Psoas muscle (tissue), 8 donors: ENCODE data around the gene A3GALT2. TPM values are rescaled to one million over a fixed set of nuclear protein-coding genes. Genes with fewer than 3 reads are reported as not detected.

Experiments
- ATAC-seq, 4 donors: fragments of 200-7000 bp; cut with Tn5 transposase; one replicate each; pipeline ENCODE4 v1.9.1; 2020; ENCODE audit warnings: moderate library complexity in 3 of 4, mild to moderate bottlenecking in 2 of 4
- DNase-seq, 2 donors: peaks; one replicate each; pipeline ENCODE4 v3.0.0-alpha.2; 2020
- H3K27ac ChIP-seq: fragments of 200-600 bp; one replicate; pipeline ENCODE4 v1.8.0; 2022
- H3K27me3 ChIP-seq, 3 donors: fragments of 200-600 bp in 1 of 3; one replicate each; pipeline versions ENCODE4 v1.6.1 to v1.8.0; 2013 to 2022; ENCODE audit warnings: low read length in 2 of 3, mild to moderate bottlenecking in 2 of 3, moderate library complexity in 1 of 3; ENCODE audit not compliant: insufficient read depth in 3 of 3
- H3K36me3 ChIP-seq, 2 donors: fragments of 200-600 bp in 1 of 2; one replicate each; pipeline versions ENCODE4 v1.6.1 to v1.8.0; 2013 to 2022; ENCODE audit warnings: low read depth in 1 of 2, mild to moderate bottlenecking in 1 of 2, moderate library complexity in 1 of 2; ENCODE audit not compliant: insufficient read depth in 1 of 2
- H3K4me1 ChIP-seq: fragments of 200-600 bp; one replicate; pipeline ENCODE4 v1.8.0; 2022
- H3K4me3 ChIP-seq: fragments of 200-600 bp; one replicate; pipeline ENCODE4 v1.8.0; 2022; ENCODE audit warnings: mild to moderate bottlenecking
- H3K9me3 ChIP-seq: fragments of 200-600 bp; one replicate; pipeline ENCODE4 v1.8.0; 2022
- WGBS, 3 donors: extraction: QIAGEN DNeasy Blood & Tissue Kit; methylation state at CpG; one replicate each; pipeline versions ENCODE4 v1.1.6 to v1.1.7; 2013; 5-methylcytosine and 5-hydroxymethylcytosine counted together
- intact Hi-C, 2 donors: fragments of 100-400 bp; cut with DNase I; formaldehyde crosslinking; loops; one replicate each; pipeline versions ENCODE4 v1.11.0 to v1.14.2; 2022
- polyA plus RNA-seq, 3 donors: library from polyadenylated mRNA; stranded (reverse); fragments of 200-250 nt; gene quantifications; one replicate each; pipeline ENCODE4 v1.2.3, GENCODE V29; 2013
- total RNA-seq, 4 donors: library from RNA; stranded (reverse); fragmentation: NEBNext Ultra II Directional in 2 of 4; extraction: Animal tissue kit (Norgen Biotek cat#: 25700) in 2 of 4; gene quantifications; one replicate each; pipeline versions ENCODE4 v1.2.1 to v1.2.4, GENCODE V29; 2021 to 2023
- TF ChIP-seq, protein P1 (sequence below): fragments of 200-600 bp; IDR thresholded peaks from one replicate; pipeline ENCODE4 v1.8.0; 2022; ENCODE audit warnings: antibody characterized with exemption
- donor health status: healthy with polysubstance abuse.
- donor health status: DM: no; HTN: no; CAD: no; lungs with moderate emphysema.
- donor health status: Bipolar disorder and iron deficiency.
- donor health status: healthy.
- donor health status: DM: yes; HTN: yes; CAD: no.
- donor health status: DM: no; HTN: no; CAD: no.
- donor health status: DM: no; HTN: no; CAD: no.
- donor health status: DM: yes; HTN: yes; CAD: no.

Gene A3GALT2
- total and polyA plus RNA-seq, 7 donors, result not detected

DNA sequence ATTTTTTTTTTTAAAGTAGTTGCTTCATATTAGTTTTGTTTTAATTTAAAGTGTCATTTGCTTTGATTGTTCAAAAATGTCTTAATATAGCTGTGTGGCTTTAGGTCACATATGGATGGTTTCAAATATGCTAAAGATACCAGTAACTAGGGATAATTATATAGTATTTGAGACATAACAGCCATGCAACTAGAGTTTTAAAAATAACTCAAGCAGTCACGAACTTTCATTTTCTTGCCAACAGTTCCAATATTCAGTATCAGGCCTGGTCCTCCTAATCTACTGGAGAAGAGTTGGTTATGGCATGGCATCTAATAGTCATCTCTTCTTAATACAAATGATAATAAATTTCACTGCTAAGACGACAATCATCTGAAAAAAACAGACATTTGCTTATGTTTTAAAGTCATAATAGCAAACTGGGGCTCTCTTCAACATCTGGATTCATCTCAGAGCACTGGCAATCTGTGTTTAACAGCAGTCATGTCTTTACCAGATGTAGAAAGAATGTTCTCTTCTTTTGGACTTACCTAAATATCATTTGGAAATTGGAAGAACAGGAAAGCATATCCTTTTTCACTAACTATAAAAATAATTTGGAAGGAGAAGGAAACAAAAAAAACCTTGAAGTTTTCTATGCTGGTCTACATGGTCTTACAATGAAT lies 24.1 kb upstream of the A3GALT2 start:
- TF ChIP-seq, protein P1, sequence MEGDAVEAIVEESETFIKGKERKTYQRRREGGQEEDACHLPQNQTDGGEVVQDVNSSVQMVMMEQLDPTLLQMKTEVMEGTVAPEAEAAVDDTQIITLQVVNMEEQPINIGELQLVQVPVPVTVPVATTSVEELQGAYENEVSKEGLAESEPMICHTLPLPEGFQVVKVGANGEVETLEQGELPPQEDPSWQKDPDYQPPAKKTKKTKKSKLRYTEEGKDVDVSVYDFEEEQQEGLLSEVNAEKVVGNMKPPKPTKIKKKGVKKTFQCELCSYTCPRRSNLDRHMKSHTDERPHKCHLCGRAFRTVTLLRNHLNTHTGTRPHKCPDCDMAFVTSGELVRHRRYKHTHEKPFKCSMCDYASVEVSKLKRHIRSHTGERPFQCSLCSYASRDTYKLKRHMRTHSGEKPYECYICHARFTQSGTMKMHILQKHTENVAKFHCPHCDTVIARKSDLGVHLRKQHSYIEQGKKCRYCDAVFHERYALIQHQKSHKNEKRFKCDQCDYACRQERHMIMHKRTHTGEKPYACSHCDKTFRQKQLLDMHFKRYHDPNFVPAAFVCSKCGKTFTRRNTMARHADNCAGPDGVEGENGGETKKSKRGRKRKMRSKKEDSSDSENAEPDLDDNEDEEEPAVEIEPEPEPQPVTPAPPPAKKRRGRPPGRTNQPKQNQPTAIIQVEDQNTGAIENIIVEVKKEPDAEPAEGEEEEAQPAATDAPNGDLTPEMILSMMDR, result no peak
- Histone ChIP-seq H3K27ac (peak overlapping the region; percentile 98), H3K4me3 (peak overlapping the region; percentile 85), H3K36me3 (peaks cover 13 to 47% of the 10 kb centered on the region in 2 donors), H3K27me3 (no peaks in the 10 kb centered on the region), H3K4me1 (peaks cover 77% of the 10 kb centered on the region), H3K9me3 (no peaks in the 10 kb centered on the region)
- ATAC-seq (no peak), DNase-seq (no peak)
- intact Hi-C loops, result no loop called here
- WGBS, 3 donors, result 11 to 13% (median 13%) methylated on average over 2 of the region's 2 CpGs

GRCh38 chr1:33343539-33343938 lies 22.6 kb upstream of the A3GALT2 start:
- Histone ChIP-seq H3K27ac (peak overlapping the region; percentile 98), H3K9me3 (no peaks in the 10 kb centered on the region), H3K36me3 (peaks cover 13 to 47% of the 10 kb centered on the region in 2 donors), H3K4me1 (peaks cover 92% of the 10 kb centered on the region), H3K4me3 (peak overlapping the region; percentile 85), H3K27me3 (no peaks in the 10 kb centered on the region)
- ATAC-seq (peak in 3 of 4 donors; percentile 5 to 27 (median 12)), DNase-seq (no peak)
- intact Hi-C loops, result no loop called here
- TF ChIP-seq, protein P1, result no peak
- 10 to 22% (median 13%) methylated on average over 5 of the region's 5 CpGs for WGBS, 3 donors

- intact Hi-C loops, result loop anchor here in 1 of 2 donors (1.0 kb wide), 1 partner anchor 14 kb away; no protein-coding TSS in a partner anchor
- DNase-seq (peak; percentile 80 to 91), ATAC-seq (peak; percentile 50 to 66 (median 58))
- WGBS, 3 donors, result 12 to 15% (median 12%) methylated on average over 7 of the region's 7 CpGs
- Histone ChIP-seq H3K4me1 (peaks cover 98% of the 10 kb centered on the region), H3K4me3 (peak overlapping the region; percentile 55), H3K9me3 (no peaks in the 10 kb centered on the region), H3K27me3 (no peaks in the 10 kb centered on the region), H3K27ac (peak overlapping the region; percentile 98), H3K36me3 (peaks cover 10 to 39% of the 10 kb centered on the region in 2 donors)
- TF ChIP-seq, protein P1, result no peak
These were observed 21.3 kb upstream of the A3GALT2 start for GRCh38 chr1:33342041-33342723.

- ATAC-seq (no peak), DNase-seq (no peak)
- Histone ChIP-seq H3K27me3 (no peaks in the 10 kb centered on the region), H3K9me3 (no peaks in the 10 kb centered on the region), H3K36me3 (peaks cover 10 to 38% of the 10 kb centered on the region in 2 donors), H3K4me1 (peaks cover 100% of the 10 kb centered on the region), H3K4me3 (peak overlapping the region; percentile 55), H3K27ac (peak overlapping the region; percentile 98)
- 51 to 59% (median 53%) methylated on average over 6 of the region's 6 CpGs for WGBS, 3 donors
- intact Hi-C loops, result no loop called here
- TF ChIP-seq, protein P1, result no peak
These were observed 20.3 kb upstream of the A3GALT2 start for GRCh38 chr1:33341190-33341589.
